GM23338 (cell line): Measurements from ENCODE around the gene MGAT5.

ENCODE experiments used
- CTCF ChIP-seq, 2 experiments: fragments of 200-600 bp in 1 of 2; sonication (generic) in 1 of 2; conservative IDR thresholded peaks; 2 replicates each; pipeline versions ENCODE4 v1.5.1 to v1.6.1; 2016 to 2017; ENCODE audit warnings: antibody characterized with exemption in 2 of 2, low read depth in 2 of 2, mild to moderate bottlenecking in 2 of 2, moderate library complexity in 1 of 2
- POLR2AphosphoS5 ChIP-seq: IDR thresholded peaks from 2 replicates; pipeline ENCODE4 v1.6.1; 2016; ENCODE audit warnings: antibody characterized with exemption, low read depth
- ZNF114 ChIP-seq: fragments of 250-450 bp; sonication (Bioruptor Pico); IDR thresholded peaks from 2 replicates; pipeline ENCODE4 v1.5.0; 2020; ENCODE audit warnings: mild to moderate bottlenecking, moderate library complexity
- TF ChIP-seq, protein P1 (sequence below): IDR thresholded peaks from one replicate; pipeline ENCODE4 v1.6.1; 2018; ENCODE audit warnings: antibody characterized with exemption; ENCODE audit not compliant: unreplicated experiment

GRCh38 chr2:134324430-134324829, 70.6 kb downstream of the MGAT5 start:
- TF ChIP-seq ZNF114 (CRISPR knock-in tag) = no peak
- TF ChIP-seq CTCF (conservative IDR thresholded peaks at IDR 0.05; ENCODE audit: low read depth in 2 of 2) = no peak
- no peak for TF ChIP-seq POLR2AphosphoS5
- TF ChIP-seq, protein P1, sequence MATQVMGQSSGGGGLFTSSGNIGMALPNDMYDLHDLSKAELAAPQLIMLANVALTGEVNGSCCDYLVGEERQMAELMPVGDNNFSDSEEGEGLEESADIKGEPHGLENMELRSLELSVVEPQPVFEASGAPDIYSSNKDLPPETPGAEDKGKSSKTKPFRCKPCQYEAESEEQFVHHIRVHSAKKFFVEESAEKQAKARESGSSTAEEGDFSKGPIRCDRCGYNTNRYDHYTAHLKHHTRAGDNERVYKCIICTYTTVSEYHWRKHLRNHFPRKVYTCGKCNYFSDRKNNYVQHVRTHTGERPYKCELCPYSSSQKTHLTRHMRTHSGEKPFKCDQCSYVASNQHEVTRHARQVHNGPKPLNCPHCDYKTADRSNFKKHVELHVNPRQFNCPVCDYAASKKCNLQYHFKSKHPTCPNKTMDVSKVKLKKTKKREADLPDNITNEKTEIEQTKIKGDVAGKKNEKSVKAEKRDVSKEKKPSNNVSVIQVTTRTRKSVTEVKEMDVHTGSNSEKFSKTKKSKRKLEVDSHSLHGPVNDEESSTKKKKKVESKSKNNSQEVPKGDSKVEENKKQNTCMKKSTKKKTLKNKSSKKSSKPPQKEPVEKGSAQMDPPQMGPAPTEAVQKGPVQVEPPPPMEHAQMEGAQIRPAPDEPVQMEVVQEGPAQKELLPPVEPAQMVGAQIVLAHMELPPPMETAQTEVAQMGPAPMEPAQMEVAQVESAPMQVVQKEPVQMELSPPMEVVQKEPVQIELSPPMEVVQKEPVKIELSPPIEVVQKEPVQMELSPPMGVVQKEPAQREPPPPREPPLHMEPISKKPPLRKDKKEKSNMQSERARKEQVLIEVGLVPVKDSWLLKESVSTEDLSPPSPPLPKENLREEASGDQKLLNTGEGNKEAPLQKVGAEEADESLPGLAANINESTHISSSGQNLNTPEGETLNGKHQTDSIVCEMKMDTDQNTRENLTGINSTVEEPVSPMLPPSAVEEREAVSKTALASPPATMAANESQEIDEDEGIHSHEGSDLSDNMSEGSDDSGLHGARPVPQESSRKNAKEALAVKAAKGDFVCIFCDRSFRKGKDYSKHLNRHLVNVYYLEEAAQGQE = no peak
